Activated CD8-positive, alpha-beta memory T cell treated with anti-CD3 and anti-CD28 coated beads, Interleukin-2, amount 50 U/mL, for 24 hours (primary cell): ENCODE results near the gene NR1H2.
"Not testable (repeated sequence)": the region's sequence is repeated elsewhere in the genome, so short reads cannot be mapped to it uniquely, and the experiment has no call there.

Experiments used
- DNase-seq: peaks from one replicate; pipeline ENCODE4 v3.0.0-alpha.2; 2020; ENCODE audit errors: extremely low read depth

The NR1H2 gene

GRCh38 chr19:50344661-50345318, 31.5 kb upstream of the NR1H2 start:
- DNase-seq: no peak

- not testable (repeated sequence) for DNase-seq
These were observed 29.1 kb upstream of the NR1H2 start for GRCh38 chr19:50347089-50347581.

- no peak for DNase-seq
These were observed 26.8 kb upstream of the NR1H2 start for GRCh38 chr19:50349277-50350057.

GRCh38 chr19:50352242-50352641, 24.0 kb upstream of the NR1H2 start:
- no peak for DNase-seq

- not testable (repeated sequence) for DNase-seq
These were observed 22.8 kb upstream of the NR1H2 start for GRCh38 chr19:50353487-50353880.

GRCh38 chr19:50356691-50357177, 19.5 kb upstream of the NR1H2 start:
- DNase-seq: no peak

- DNase-seq: peak; percentile 75
These were observed 18.8 kb upstream of the NR1H2 start for GRCh38 chr19:50357178-50358100.

- no peak for DNase-seq
These were observed 17.6 kb upstream of the NR1H2 start for GRCh38 chr19:50358483-50359327.

GRCh38 chr19:50359328-50359818, 16.9 kb upstream of the NR1H2 start:
- no peak for DNase-seq

- DNase-seq: no peak
These were observed 14.8 kb upstream of the NR1H2 start for GRCh38 chr19:50361290-50362029.

- DNase-seq: no peak
These were observed 14.2 kb upstream of the NR1H2 start for GRCh38 chr19:50362030-50362412.

- DNase-seq: no peak
These were observed 13.4 kb upstream of the NR1H2 start for GRCh38 chr19:50362656-50363424.

GRCh38 chr19:50365434-50366306, 10.6 kb upstream of the NR1H2 start, which contains the start of gene NAPSA:
NAPSA (minus strand) TSS chr19:50365639; CDS start chr19:50365621, 18 bp downstream.
- DNase-seq: no peak

- peak; percentile 64 for DNase-seq
These were observed 7.3 kb upstream of the NR1H2 start for GRCh38 chr19:50368649-50369570.

- no peak for DNase-seq
These were observed 4.3 kb upstream of the NR1H2 start for GRCh38 chr19:50371914-50372475.

- DNase-seq: no peak
These were observed 799 bp downstream of the NR1H2 start for GRCh38 chr19:50377051-50377461.

GRCh38 chr19:50377517-50377916, 1.3 kb downstream of the NR1H2 start:
- DNase-seq: no peak
